Cardiac ventricle fibroblast (primary cell): ENCODE results near the gene RBBP5. TPM values are rescaled to one million over a fixed set of nuclear protein-coding genes. Genes with fewer than 3 reads are reported as not detected.

Experiments used
- total RNA-seq: library from RNA; depleted of rRNA; stranded (reverse); fragments of >200 nt; gene quantifications from 2 replicates; pipeline ENCODE4 v1.2.3, GENCODE V29; 2015

RBBP5 gene, protein sequence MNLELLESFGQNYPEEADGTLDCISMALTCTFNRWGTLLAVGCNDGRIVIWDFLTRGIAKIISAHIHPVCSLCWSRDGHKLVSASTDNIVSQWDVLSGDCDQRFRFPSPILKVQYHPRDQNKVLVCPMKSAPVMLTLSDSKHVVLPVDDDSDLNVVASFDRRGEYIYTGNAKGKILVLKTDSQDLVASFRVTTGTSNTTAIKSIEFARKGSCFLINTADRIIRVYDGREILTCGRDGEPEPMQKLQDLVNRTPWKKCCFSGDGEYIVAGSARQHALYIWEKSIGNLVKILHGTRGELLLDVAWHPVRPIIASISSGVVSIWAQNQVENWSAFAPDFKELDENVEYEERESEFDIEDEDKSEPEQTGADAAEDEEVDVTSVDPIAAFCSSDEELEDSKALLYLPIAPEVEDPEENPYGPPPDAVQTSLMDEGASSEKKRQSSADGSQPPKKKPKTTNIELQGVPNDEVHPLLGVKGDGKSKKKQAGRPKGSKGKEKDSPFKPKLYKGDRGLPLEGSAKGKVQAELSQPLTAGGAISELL
- 12.1 and 12.5 TPM in 2 replicates for total RNA-seq

DNA sequence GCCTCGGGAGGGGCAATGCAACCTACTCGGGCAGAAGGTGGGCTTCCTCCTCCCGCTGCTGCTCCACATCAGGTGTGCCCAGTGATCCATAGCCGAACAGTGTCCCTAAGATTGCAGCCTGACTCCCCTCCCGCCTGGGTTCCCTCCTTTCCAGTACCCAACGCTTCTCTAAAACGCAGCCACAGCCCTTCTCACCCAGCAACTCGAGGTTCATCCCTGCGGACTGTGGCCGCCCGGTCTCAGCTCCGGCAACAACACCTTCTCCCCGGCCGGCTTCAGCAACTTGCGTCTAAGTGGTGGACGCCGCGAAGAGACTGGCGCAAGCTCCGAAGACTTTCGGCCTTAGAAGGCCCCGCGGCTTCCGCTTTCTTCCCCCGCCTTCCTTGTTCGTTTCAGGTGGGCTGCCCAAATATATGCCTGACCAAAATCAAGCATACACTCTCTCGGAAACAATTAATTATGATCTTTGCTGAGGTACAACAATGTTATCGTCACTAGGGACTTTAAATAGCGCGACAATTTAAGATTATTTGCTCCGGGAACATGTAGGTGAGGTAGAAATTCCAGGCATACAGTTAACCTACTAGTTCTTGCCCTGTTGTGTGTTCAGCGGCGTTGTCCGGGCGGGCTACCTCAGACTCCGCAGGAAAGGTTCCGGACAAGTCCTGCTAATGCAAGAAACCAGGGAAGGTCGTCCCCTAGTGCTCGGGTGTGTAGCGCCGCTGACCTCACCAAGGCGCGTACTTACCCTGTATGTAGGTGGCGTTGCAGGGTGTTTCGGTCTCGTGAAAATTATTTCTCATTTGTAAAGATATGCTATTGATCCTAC is at the start of gene RBBP5:
Gene RBBP5, minus strand, starts transcription at position 319 of the 829 bp plus-strand sequence. Its CDS starts 105 bp downstream, at position 214.

DNA sequence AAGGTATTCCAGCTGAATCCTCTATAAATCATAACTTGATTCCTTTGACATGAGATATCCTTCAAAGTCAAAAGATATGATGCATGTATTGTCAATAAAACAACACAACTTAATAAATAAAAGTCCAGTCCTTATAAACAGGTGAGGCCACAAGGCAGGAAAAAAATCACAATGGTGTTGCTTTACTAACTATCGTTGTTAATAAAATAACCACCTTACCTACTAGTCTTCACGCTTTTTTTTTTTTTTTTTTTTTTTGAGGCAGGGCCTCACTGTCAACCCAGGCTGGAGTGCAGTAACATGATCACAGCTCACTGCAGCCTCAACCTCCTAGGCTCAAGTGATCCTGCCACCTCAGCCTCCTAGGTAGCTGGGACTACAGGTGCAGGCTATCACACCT is 37.4 kb downstream of the RBBP5 start, which contains the start of gene TMEM81:
Gene TMEM81, minus strand, starts transcription at position 101 of the 400 bp plus-strand sequence. CDS start 140 bp downstream, outside the sequence.

DNA sequence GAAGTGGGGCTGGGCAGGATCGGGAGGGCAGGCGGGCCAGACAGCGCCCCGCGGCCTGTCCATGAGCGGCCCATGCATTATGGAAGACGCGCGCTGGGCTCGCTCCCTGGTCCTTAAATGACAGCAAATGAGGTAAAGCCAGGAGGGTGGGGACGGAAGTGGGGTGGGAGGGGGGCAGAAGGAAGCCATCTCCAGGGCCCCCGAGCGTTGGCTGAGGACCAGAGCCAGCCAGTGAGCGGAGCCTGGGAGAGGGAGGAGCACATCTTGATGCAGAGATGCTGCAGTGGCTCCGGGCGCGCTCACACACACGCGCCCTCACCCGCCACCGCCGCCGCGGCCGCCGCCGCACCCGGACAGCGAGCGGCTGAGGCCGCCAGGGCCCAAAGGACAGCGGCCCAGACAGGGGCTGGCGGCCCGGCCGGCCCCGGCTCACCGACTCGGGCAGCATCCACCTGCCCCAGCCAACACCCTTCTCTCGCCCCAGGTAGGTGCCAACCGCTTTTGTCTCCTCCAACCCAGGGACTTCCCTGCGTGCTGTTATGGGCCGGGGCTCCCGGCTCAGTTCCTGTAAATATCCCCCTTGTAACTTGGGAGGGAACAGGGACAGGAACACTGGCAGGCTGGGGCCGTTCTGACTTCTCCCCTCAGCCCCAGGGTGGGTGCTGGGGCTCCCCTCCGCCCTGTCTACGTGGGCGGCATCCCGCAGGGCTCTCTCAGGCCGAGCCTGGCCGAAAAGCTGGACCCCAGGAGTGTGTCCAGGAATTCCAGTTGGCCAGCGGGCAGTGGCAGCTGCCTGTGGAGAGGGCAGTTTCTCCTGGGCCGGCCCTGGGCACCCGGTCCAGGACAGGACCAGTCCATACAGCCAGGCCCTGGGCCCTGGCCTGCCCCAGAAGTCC is 78.6 kb downstream of the RBBP5 start, which contains the start of gene CNTN2:
Gene CNTN2, plus strand, starts transcription at position 302 of the 896 bp plus-strand sequence. CDS start 9,974 bp downstream, outside the sequence.

Other genes with a start within 250 kb of the RBBP5 start
- not detected in 2 replicates for gene CNTN2, start 78.8 kb downstream of the RBBP5 start, total RNA-seq
- 0.50 and 0.88 TPM in 2 replicates for gene TMEM81, start 37.5 kb downstream of the RBBP5 start, total RNA-seq
- 9.9 and 10.5 TPM in 2 replicates for gene DSTYK, start 89.7 kb upstream of the RBBP5 start, total RNA-seq
- 1.4 and 2.3 TPM in 2 replicates for gene TMCC2, start 106.0 kb upstream of the RBBP5 start, total RNA-seq
- 3.6 and 3.9 TPM in 2 replicates for gene NUAK2, start 199.8 kb upstream of the RBBP5 start, total RNA-seq
- gene KLHDC8A, start 234.9 kb upstream of the RBBP5 start, total RNA-seq = 2.9 and 3.0 TPM in 2 replicates